Lower leg skin (tissue), 4 donors: Measurements from ENCODE around the gene SLC35E2B. TPM values are rescaled to one million over a fixed set of nuclear protein-coding genes. Genes with fewer than 3 reads are reported as not detected.
A peak's percentile ranks its signal among the peaks of the same experiment; 100 is the strongest.
"Not testable (repeated sequence)": the region's sequence is repeated elsewhere in the genome, so short reads cannot be mapped to it uniquely, and the experiment has no call there.

ENCODE experiments used
- DNase-seq, 2 donors: peaks; one replicate each; pipeline ENCODE4 v3.0.0-alpha.2; 2019; ENCODE audit warnings: low spot score in 2 of 2
- H3K4me3 ChIP-seq: fragments of 200-600 bp; sonication (generic); 2 replicates; pipeline ENCODE4 v1.5.1; 2017; ENCODE audit warnings: mild to moderate bottlenecking, low read depth; ENCODE audit not compliant: poor library complexity, severe bottlenecking
- CTCF ChIP-seq, 3 donors: fragments of 450-650 bp; IDR thresholded peaks; one replicate each; pipeline ENCODE4 v1.5.1; 2016; ENCODE audit warnings: antibody characterized with exemption in 3 of 3, mild to moderate bottlenecking in 3 of 3, moderate library complexity in 2 of 3
- POLR2A ChIP-seq, 2 donors: fragments of 450-650 bp; IDR thresholded peaks; one replicate each; pipeline ENCODE4 v1.6.1; 2016 to 2017; ENCODE audit warnings: antibody characterized with exemption in 2 of 2, mild to moderate bottlenecking in 1 of 2, moderate library complexity in 1 of 2
- WGBS, 2 donors: methylation state at CpG; one replicate each; pipeline ENCODE4 v1.1.5; 2018; 5-methylcytosine and 5-hydroxymethylcytosine counted together
- intact Hi-C: fragments of 100-400 bp; cut with DNase I; formaldehyde crosslinking; loops from one replicate; pipeline ENCODE4 v1.15.0; 2023; ENCODE audit warnings: low total_unique reads
- total RNA-seq, 4 donors: library from RNA; depleted of rRNA; stranded (reverse); fragments of >200 nt; gene quantifications; one replicate each; pipeline ENCODE4 v1.1.0, GENCODE V29; 2016

SLC35E2B gene
- total RNA-seq, 4 donors from 2014 or later, result 16.1 to 48.4 (median 31.4) TPM

DNA sequence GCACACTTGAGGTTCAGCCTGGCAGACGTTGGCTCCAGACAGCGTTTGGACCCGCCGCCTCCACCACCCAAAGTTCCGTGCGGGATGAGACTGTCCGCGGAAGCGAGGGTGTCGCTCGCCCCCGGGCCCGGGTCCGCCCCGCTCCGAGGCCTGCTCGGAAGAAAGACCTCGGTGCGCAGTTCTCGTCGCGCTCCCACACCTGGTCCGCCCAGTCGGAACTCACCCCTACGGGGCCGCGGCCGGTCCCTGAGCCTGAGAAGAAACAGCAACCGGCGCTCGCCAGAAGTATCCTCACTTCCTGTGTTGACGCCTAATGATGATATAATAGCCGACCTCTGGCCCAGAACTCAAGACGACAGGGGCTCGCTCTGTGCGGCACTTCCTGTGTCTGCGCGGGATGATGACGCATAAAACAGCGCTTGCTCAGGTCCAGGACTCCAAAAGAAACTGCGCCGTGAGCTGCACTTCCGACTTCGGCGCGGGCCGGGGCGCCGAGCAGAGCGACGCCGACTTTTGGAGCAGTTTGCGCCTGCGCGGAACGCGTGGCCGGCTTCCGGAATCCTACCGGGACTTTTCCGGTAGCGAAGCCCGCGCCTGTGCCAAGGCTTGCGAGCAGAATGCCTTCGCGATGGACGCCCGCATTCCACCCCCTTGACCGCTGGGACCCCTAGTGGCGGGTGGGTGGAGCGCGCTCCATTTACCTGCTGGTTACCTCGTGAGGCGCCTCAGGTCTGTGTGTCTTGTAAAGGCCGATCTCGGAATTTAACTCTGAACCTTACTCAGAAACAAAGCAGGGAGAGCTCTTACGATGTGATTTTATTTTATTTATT lies 31.7 kb upstream of the SLC35E2B start, which contains the start of gene CDK11A:
TSS of gene CDK11A (minus strand) at position 323 of the 830 bp plus-strand sequence. CDS start 1,539 bp downstream, outside the sequence.
- DNase-seq, result peak; percentile 98 to 99

DNA sequence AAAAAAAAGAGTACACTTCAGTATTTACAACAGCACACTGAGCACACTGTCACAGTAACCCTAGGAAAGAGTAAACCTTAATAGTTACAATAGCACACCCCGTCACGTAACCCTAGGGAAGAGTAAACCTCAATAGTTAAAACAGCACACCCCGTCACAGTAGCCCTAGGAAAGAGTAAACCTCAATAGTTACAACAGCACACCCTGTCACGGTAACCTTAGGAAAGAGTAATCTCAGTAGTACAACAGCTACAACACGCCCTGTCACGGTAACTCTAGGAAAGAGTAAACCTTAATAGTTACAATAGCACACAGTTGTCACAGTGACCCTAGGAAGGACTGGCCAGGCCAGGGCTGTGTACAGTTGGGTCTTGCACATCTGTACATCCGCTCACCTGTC lies 28.6 kb upstream of the SLC35E2B start:
- WGBS, 2 donors, result 77 to 79% methylated on average over 7 of the region's 7 CpGs
- no peak for DNase-seq
- TF ChIP-seq CTCF (IDR thresholded peaks at IDR 0.05) (no peak), POLR2A (IDR thresholded peaks at IDR 0.05) (no peak)
- intact Hi-C loops, result no loop called here
- no peak overlapping the region for H3K4me3 ChIP-seq

More for the DNA sequence above, 31.7 kb upstream of the SLC35E2B start, which contains the start of gene CDK11A:
- intact Hi-C loops, result not testable (repeated sequence)
- peak within 1 kb of the TSS; percentile 52 for H3K4me3 ChIP-seq
- peak in 1 of 2 donors; percentile 2 for TF ChIP-seq POLR2A (IDR thresholded peaks at IDR 0.05)
- 0% methylated on average over 15 to 50 of the region's 78 CpGs for WGBS, 2 donors

DNA sequence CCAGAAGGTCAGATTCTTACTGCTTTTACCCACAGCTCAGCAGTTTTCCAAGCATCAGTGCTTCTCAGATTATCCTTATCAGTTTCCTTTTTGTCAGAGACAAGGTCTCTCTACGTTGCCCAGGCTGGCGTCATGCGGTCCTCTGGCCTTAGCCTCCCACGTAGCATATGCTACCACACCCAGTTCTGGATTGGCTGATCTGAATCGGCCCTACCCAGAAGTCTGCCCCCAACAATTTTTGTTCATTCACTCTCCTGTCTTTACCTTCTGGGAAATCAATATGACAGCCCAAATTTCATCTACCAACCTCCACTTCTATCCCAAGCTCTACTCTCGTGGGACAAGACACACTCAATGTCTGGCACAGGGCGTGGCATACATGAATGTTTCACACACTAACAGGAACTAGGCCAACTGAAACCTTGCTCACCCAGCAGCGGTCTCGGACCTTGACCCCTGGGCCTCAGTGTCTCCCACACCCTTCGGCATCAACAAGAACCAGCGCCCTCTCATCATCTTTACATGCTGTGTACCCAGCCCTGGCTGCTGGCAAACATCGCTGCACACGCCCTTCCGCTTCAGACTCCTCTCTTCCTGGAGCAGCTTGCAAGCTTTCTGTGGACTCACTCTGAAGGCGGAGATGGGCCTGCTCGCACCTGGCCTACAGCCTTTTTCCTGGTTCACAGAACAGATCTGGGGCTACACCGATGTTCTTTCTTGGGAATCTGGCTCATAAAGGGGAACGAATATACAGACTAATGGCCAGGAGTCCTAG lies 22.7 kb upstream of the SLC35E2B start:
- DNase-seq, result peak in 1 of 2 donors; percentile 25
- WGBS, 2 donors, result 77 to 83% methylated on average over 12 to 13 of the region's 18 CpGs
- intact Hi-C loops, H3K4me3 ChIP-seq: not testable (repeated sequence)

GRCh38 chr1:1707897-1708296 lies 15.3 kb upstream of the SLC35E2B start:
- DNase-seq, result peak in 1 of 2 donors; percentile 17

GRCh38 chr1:1707241-1707640 lies 14.6 kb upstream of the SLC35E2B start:
- WGBS, 2 donors, result 95 to 98% methylated on average over 8 to 9 of the region's 23 CpGs
- H3K4me3 ChIP-seq, intact Hi-C loops: not testable (repeated sequence)
- peak in 1 of 2 donors; percentile 50 for DNase-seq

More at GRCh38 chr1:1707897-1708296, 15.3 kb upstream of the SLC35E2B start:
- WGBS, 2 donors, result 100% methylated on average over 4 of the region's 20 CpGs; no CpG with 5 or more reads in 1 of the 2 donors
- intact Hi-C loops, H3K4me3 ChIP-seq: not testable (repeated sequence)

GRCh38 chr1:1705623-1706022 lies 13.0 kb upstream of the SLC35E2B start:
- intact Hi-C loops, H3K4me3 ChIP-seq: not testable (repeated sequence)
- peak in 1 of 2 donors; percentile 29 for DNase-seq
- no CpG with 5 or more reads among the region's 10 CpGs for whole genome bisulfite sequencing, 2 donors

- WGBS, 2 donors, result 91 to 100% methylated on average over 6 to 16 of the region's 27 CpGs
- H3K4me3 ChIP-seq, intact Hi-C loops: not testable (repeated sequence)
- DNase-seq, result peak in 1 of 2 donors; percentile 78
Observed at GRCh38 chr1:1704284-1704957, 11.8 kb upstream of the SLC35E2B start.

DNA sequence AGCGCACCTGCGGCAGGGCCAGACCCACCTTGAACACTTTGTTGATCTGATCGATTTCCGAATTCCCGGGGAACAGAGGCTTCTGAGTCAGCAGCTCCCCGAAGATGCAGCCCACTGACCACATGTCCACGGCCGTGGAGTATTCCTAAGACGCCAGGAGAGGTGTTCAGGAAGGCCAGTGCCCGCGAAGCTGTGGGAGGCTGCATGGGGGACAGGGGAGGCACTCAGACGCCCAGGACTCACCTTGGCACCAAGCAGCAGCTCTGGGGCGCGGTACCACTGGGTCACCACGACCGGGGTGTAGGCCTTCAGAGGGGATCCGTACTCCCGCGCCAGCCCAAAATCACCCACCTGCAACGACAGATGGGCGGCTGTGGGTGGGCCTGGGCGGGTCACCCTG lies 11.2 kb upstream of the SLC35E2B start:
- no peak for TF ChIP-seq CTCF (IDR thresholded peaks at IDR 0.05)
- no peak for TF ChIP-seq POLR2A (IDR thresholded peaks at IDR 0.05)
- 94% methylated on average over 19 to 22 of the region's 22 CpGs for WGBS, 2 donors
- DNase-seq, result peak in 1 of 2 donors; percentile 54
- H3K4me3 ChIP-seq, result no peak overlapping the region
- intact Hi-C loops, result no loop called here

GRCh38 chr1:1702506-1702905 lies 9.9 kb upstream of the SLC35E2B start:
- WGBS, 2 donors, result 77 to 82% methylated on average over 9 to 15 of the region's 18 CpGs
- H3K4me3 ChIP-seq, DNase-seq, intact Hi-C loops: not testable (repeated sequence)

DNA sequence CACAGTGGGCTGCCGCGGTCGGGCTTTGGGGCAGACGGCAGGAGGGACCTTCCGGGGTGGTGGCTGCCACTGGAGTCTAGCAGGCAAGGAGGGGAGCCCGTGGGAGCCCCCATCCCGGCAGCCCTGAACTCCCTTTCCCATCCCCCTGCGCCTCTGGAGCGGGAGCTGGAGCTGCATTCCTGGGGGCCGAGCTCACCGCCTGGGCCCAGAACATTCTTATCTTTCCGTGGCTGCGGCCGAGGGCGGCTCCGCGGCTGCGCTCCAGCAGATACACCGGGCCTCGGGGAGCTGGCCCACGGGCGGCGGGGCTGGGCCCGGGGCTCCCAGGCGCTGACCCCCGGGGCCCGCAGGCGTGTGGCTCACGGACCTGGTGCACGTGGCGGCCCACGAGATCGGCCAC lies 8.0 kb upstream of the SLC35E2B start:
- intact Hi-C loops, DNase-seq, H3K4me3 ChIP-seq: not testable (repeated sequence)
- WGBS, 2 donors, result no CpG with 5 or more reads among the region's 33 CpGs

DNA sequence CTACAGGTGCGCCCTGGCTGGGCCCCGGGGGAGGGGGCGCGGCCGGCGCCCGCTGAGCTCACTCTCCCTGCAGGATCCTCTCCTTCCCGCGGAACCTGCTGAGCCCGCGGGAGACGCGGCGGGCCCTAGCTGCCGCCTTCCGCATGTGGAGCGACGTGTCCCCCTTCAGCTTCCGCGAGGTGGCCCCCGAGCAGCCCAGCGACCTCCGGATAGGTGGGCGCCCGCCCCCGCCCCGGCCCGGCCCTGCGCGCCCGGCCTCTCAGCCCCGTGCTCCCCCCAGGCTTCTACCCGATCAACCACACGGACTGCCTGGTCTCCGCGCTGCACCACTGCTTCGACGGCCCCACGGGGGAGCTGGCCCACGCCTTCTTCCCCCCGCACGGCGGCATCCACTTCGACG lies 7.5 kb upstream of the SLC35E2B start:
- DNase-seq, H3K4me3 ChIP-seq, intact Hi-C loops: not testable (repeated sequence)
- no CpG with 5 or more reads among the region's 45 CpGs for WGBS, 2 donors

DNA sequence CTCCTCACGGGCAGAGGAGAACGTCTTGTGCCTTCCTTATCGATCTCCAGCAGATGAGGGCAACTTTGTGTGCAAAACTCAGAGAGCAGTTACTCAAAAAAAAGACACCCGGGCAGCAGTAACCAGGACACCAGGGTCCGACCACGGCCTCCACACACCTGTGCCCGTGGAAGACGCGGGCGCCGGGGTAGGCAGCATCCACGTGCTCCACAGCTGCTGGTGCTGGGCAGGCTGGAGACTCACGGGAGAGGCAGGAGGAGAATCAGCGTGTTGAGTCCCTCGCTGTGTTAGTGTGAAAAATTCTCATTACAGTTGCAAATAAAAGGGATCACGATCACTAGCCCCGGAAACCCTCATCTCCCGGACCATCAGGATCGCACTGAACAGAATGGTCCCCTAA lies 6.5 kb upstream of the SLC35E2B start:
- 80% methylated on average over 1 of the region's 19 CpGs; no CpG with 5 or more reads in 1 of the 2 donors for WGBS, 2 donors
- intact Hi-C loops, H3K4me3 ChIP-seq: not testable (repeated sequence)
- DNase-seq, result peak in 1 of 2 donors; percentile 54
